LNCAP (cell line): Measurements from ENCODE around the gene LAMP5.

Source experiments
- CTCF ChIP-seq: fragments of 450-650 bp; IDR thresholded peaks from 2 replicates; pipeline ENCODE4 v1.5.1; 2017; ENCODE audit warnings: mild to moderate bottlenecking

LAMP5 gene

GRCh38 chr20:9576695-9577094, 62.3 kb downstream of the LAMP5 start:
- TF ChIP-seq CTCF: no peak

GRCh38 chr20:9577397-9577796, 63.0 kb downstream of the LAMP5 start:
- TF ChIP-seq CTCF: no peak

- no peak for TF ChIP-seq CTCF
These were observed 64.2 kb downstream of the LAMP5 start for GRCh38 chr20:9578594-9578993.
